ENCODE measurements around the gene RAET1L. TPM values are rescaled to one million over a fixed set of nuclear protein-coding genes. Genes with fewer than 3 reads are reported as not detected.
"Not testable (repeated sequence)": the region's sequence is repeated elsewhere in the genome, so short reads cannot be mapped to it uniquely, and the experiment has no call there.

The RAET1L gene
- total RNA-seq, 1 experiment from 2014 or later: not detected

DNA sequence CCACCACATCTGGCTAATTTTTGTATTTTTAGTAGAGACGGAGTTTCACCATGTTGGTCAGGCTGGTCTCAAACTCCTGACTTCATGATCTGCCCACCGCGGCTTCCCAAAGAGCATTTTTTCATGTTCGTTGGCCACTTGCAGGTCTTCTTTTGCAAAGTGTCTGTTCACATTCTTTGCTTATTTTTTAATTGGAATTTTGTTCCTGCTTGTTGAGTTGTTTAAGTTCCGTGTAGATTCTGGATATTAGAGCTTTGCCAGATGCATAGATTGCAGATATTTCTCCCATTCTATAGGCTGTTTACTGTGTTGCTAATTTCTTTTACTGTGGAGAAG, 8.2 kb downstream of the RAET1L start:
- ChIA-PET POLR2A (interaction anchor here (0.5 kb wide), 1 partner anchor 323 kb away, joined by 11 read pairs; no protein-coding TSS in a partner anchor), CTCF (interaction anchor here (0.9 to 1.3 kb wide), 2 partner anchors 9 to 76 kb away, joined by 3 read pairs; no protein-coding TSS in a partner anchor)
- BruUV-seq (replicated peaks); H3K4me3 ChIP-seq (ENCODE audit: low read depth in 2 of 2, low read length in 2 of 2); H3K9me3 ChIP-seq (ENCODE audit: control insufficient read depth, insufficient read depth, low read depth, low read length); H3K4me1 ChIP-seq (ENCODE audit: control insufficient read depth, insufficient read depth, low read length); H3K27ac ChIP-seq (ENCODE audit: low read length); DNase-seq (ENCODE audit: low read depth, low spot score); H3K36me3 ChIP-seq (ENCODE audit: control insufficient read depth, insufficient read depth, low read length); ATAC-seq; in situ Hi-C loops (cut with HindIII; ENCODE audit: low pct_unique_long_range_greater_than_20kb, low sequenced_read_pairs): not testable (repeated sequence)
- peaks cover 13% of the 10 kb centered on the region for H3K27me3 ChIP-seq (ENCODE audit: control insufficient read depth, insufficient read depth, low read length)
- TF ChIP-seq, protein P1, sequence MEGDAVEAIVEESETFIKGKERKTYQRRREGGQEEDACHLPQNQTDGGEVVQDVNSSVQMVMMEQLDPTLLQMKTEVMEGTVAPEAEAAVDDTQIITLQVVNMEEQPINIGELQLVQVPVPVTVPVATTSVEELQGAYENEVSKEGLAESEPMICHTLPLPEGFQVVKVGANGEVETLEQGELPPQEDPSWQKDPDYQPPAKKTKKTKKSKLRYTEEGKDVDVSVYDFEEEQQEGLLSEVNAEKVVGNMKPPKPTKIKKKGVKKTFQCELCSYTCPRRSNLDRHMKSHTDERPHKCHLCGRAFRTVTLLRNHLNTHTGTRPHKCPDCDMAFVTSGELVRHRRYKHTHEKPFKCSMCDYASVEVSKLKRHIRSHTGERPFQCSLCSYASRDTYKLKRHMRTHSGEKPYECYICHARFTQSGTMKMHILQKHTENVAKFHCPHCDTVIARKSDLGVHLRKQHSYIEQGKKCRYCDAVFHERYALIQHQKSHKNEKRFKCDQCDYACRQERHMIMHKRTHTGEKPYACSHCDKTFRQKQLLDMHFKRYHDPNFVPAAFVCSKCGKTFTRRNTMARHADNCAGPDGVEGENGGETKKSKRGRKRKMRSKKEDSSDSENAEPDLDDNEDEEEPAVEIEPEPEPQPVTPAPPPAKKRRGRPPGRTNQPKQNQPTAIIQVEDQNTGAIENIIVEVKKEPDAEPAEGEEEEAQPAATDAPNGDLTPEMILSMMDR (IDR thresholded peaks at IDR 0.05): peak; percentile 55
- intact Hi-C loops (cut with micrococcal nuclease; ENCODE audit: unreplicated experiment): loop anchor here (2.0 kb wide), 1 partner anchor 82 kb away; no protein-coding TSS in a partner anchor

GRCh38 chr6:150016324-150017185, 8.8 kb downstream of the RAET1L start:
- ChIA-PET CTCF (interaction anchor here (0.9 to 1.3 kb wide), 3 partner anchors 8 to 76 kb away, joined by 3 read pairs; no protein-coding TSS in a partner anchor), POLR2A (interaction anchor here (0.5 kb wide), 1 partner anchor 324 kb away, joined by 11 read pairs; no protein-coding TSS in a partner anchor)
- DNase-seq (ENCODE audit: low read depth, low spot score) (peak; percentile 41), ATAC-seq (peak; percentile 82)
- Histone ChIP-seq H3K27me3 (ENCODE audit: control insufficient read depth, insufficient read depth, low read length) (peaks cover 13% of the 10 kb centered on the region), H3K4me3 (ENCODE audit: low read depth in 2 of 2, low read length in 2 of 2) (no peak overlapping the region), H3K27ac (ENCODE audit: low read length) (no peak overlapping the region), H3K36me3 (ENCODE audit: control insufficient read depth, insufficient read depth, low read length) (no peaks in the 10 kb centered on the region), H3K4me1 (ENCODE audit: control insufficient read depth, insufficient read depth, low read length) (no peaks in the 10 kb centered on the region; the same call in 1 of the 2 replicates), H3K9me3 (ENCODE audit: control insufficient read depth, insufficient read depth, low read depth, low read length) (no peaks in the 10 kb centered on the region)
- in situ Hi-C loops (cut with HindIII; ENCODE audit: low pct_unique_long_range_greater_than_20kb, low sequenced_read_pairs): no loop called here
- TF ChIP-seq, protein P1 (IDR thresholded peaks at IDR 0.05): peak; percentile 77
- TF ChIP-seq TCF7L2 (IDR thresholded peaks at IDR 0.05; ENCODE audit: low read depth, low read length): no peak
- intact Hi-C loops (cut with micrococcal nuclease; ENCODE audit: unreplicated experiment): loop anchor here (2.0 kb wide), 1 partner anchor 82 kb away; no protein-coding TSS in a partner anchor
- BruUV-seq (replicated peaks): no TSS peak

DNA sequence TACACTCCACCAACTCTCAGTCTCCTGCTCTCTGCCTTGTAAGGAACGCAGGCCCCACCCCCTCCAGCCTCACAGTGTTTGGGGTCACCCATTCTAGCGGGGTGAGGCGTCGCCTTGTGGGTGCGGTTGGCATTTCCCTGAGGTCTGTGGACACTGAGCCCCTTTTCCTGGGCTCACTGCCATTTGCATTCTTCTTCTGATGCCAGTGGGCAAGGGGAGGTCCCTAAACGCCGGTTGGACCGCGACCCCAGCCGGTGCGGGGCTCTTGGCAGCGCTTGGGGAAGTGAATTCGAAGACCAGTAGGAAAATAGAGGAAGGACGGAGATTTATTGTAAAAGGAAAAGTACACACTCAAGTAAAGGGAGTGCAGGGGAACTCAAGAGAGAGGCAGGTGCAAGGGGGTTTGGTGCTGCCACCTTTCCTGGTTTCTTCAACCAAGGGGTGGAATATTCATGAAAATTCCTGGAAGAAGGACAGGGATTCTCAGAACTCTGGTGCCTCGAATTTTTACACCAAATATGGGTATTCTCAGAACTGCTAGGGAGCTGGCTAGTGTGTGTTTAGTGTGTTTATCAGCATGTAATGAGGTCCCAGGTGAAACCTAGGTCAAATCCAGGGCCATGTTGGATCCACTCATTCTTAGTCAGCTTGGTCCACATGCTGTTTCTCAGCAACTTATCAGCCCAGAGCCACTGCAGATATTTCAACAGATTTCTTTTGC, 9.9 kb downstream of the RAET1L start:
- BruUV-seq (replicated peaks); H3K4me3 ChIP-seq (ENCODE audit: low read depth in 2 of 2, low read length in 2 of 2); POLR2A ChIA-PET; H3K36me3 ChIP-seq (ENCODE audit: control insufficient read depth, insufficient read depth, low read length); CTCF ChIA-PET; H3K4me1 ChIP-seq (ENCODE audit: control insufficient read depth, insufficient read depth, low read length); DNase-seq (ENCODE audit: low read depth, low spot score); H3K9me3 ChIP-seq (ENCODE audit: control insufficient read depth, insufficient read depth, low read depth, low read length); H3K27ac ChIP-seq (ENCODE audit: low read length); in situ Hi-C loops (cut with HindIII; ENCODE audit: low pct_unique_long_range_greater_than_20kb, low sequenced_read_pairs): not testable (repeated sequence)
- ATAC-seq: peak; percentile 71
- peaks cover 13% of the 10 kb centered on the region for H3K27me3 ChIP-seq (ENCODE audit: control insufficient read depth, insufficient read depth, low read length)
- intact Hi-C loops (cut with micrococcal nuclease; ENCODE audit: unreplicated experiment): loop anchor here (2.0 kb wide), 1 partner anchor 81 kb away; no protein-coding TSS in a partner anchor

DNA sequence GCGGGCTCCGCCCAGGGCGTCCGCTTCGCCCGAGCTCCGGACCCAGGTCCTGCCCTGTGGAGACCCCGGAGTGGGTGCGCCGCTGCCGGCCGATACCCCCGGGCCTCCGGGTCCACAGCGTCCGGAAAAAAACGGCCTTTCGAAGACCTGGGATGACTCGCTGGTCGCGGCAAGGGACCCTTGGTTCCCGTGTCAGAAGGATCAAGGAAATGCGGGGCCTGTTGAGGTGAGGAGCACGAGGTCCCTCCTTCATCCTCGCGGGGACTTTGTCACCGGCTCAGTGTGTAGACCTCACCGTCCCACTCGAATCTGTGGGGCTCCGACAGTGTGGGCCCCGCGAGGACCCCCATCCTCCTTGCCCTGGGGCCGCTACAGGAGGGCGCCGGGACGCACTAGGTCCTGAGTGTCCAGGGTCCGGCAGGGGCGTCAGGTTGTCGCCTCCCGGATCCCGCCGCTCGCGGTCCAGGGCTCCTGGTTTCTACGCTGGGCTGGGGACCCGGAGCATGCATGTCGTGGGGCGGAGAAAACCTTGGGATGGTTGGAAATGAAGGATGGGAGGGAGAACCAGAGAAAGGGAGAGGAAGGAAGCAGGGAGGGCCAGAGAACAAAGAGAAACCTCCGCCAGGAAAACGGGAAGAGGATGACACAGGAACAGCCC, 10.6 kb downstream of the RAET1L start:
- in situ Hi-C loops (cut with HindIII; ENCODE audit: low pct_unique_long_range_greater_than_20kb, low sequenced_read_pairs): not testable (repeated sequence)

DNA sequence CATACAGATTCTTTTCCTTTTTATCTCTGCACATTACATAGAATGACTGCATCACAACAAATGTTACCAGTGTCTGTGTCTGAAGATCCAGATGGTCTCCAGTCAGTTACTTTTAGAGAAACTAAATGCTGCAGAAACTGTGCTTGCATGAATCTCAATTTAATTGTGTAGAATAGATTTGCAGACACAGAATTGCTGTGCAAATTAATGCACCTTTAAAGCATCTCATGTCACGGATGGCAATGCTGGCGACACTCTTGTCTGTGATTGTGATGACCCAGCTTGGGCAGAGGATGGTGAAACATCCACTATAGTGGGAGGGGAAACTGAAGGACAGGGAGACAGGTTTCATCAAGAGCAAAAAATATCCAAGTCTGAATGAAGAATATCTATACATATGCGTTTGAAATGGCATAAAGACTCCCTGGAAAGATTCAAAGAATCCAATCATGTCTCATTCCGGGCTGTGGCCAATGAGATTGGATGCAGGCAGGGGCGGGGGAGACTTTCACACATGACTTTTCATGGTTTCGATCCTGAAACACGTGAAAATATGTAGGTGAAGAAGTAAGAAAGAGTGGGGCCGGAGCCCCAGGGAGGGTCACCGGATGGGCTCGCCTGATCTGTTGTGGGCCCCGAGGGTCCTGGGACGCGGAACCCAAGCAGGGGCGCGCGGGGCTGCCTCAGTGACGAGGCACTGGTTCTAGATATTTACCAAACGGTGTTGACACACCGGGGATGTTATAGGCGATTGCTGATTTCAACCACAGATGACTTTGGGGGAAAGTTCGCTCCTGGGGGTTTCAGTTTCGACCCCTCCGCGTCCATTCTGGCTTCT, 11.3 kb downstream of the RAET1L start:
- intact Hi-C loops (cut with micrococcal nuclease; ENCODE audit: unreplicated experiment); H3K9me3 ChIP-seq (ENCODE audit: control insufficient read depth, insufficient read depth, low read depth, low read length); H3K4me1 ChIP-seq (ENCODE audit: control insufficient read depth, insufficient read depth, low read length); H3K27ac ChIP-seq (ENCODE audit: low read length); ATAC-seq; CTCF ChIA-PET; DNase-seq (ENCODE audit: low read depth, low spot score); H3K36me3 ChIP-seq (ENCODE audit: control insufficient read depth, insufficient read depth, low read length); POLR2A ChIA-PET; in situ Hi-C loops (cut with HindIII; ENCODE audit: low pct_unique_long_range_greater_than_20kb, low sequenced_read_pairs); BruUV-seq (replicated peaks): not testable (repeated sequence)
- peak overlapping the region in 1 of 2 experiments; percentile 11; a peak in 1 of 4 replicates for H3K4me3 ChIP-seq (ENCODE audit: low read depth in 2 of 2, low read length in 2 of 2)
- H3K27me3 ChIP-seq (ENCODE audit: control insufficient read depth, insufficient read depth, low read length): peaks cover 15% of the 10 kb centered on the region

More for the DNA sequence above, 10.6 kb downstream of the RAET1L start:
- H3K4me1 ChIP-seq (ENCODE audit: control insufficient read depth, insufficient read depth, low read length); DNase-seq (ENCODE audit: low read depth, low spot score); H3K9me3 ChIP-seq (ENCODE audit: control insufficient read depth, insufficient read depth, low read depth, low read length); H3K36me3 ChIP-seq (ENCODE audit: control insufficient read depth, insufficient read depth, low read length); CTCF ChIA-PET; BruUV-seq (replicated peaks); POLR2A ChIA-PET; H3K27ac ChIP-seq (ENCODE audit: low read length); intact Hi-C loops (cut with micrococcal nuclease; ENCODE audit: unreplicated experiment): not testable (repeated sequence)
- ATAC-seq: peak; percentile 14; the same call in 1 of the 2 replicates
- H3K4me3 ChIP-seq (ENCODE audit: low read depth in 2 of 2, low read length in 2 of 2): peak overlapping the region in 1 of 2 experiments; percentile 11; a peak in 1 of 4 replicates
- peaks cover 15% of the 10 kb centered on the region for H3K27me3 ChIP-seq (ENCODE audit: control insufficient read depth, insufficient read depth, low read length)

Data from Panc1 (cell line).